H1 (cell line): ENCODE measurements around the gene RPS6KC1.

Experiments used
- BACH1 ChIP-seq: IDR thresholded peaks from 2 replicates; pipeline ENCODE4 v1.6.1; 2012; ENCODE audit warnings: low read length, improper control_type of control experiment
- BRCA1 ChIP-seq: IDR thresholded peaks from 2 replicates; pipeline ENCODE4 v1.6.1; 2012; ENCODE audit warnings: low read depth, low read length, improper control_type of control experiment
- CBX5 ChIP-seq: fragments of 300-800, 300-1000 bp; sonication (generic); IDR thresholded peaks from 2 replicates; pipeline ENCODE4 v1.7.1; 2016; ENCODE audit warnings: antibody characterized with exemption, low read length, low read depth
- EZH2 ChIP-seq: fragments of 200-600 bp; sonication (generic); IDR thresholded peaks from 2 replicates; pipeline ENCODE4 v1.7.1; 2012; ENCODE audit warnings: low read depth, mild to moderate bottlenecking, moderate library complexity, low read length, inconsistent platforms; ENCODE audit not compliant: severe bottlenecking
- KDM5A ChIP-seq: fragments of 200-600 bp; IDR thresholded peaks from 2 replicates; pipeline ENCODE4 v1.7.1; 2012; ENCODE audit warnings: mild to moderate bottlenecking, low read length, inconsistent platforms, mixed read lengths
- POLR2A ChIP-seq, 2 experiments: IDR thresholded peaks; 1 replicate in 1 of 2; 2 replicates in 1 of 2; pipeline ENCODE4 v1.6.1; 2011; ENCODE audit warnings: low read depth in 2 of 2, low read length in 2 of 2, mild to moderate bottlenecking in 2 of 2; ENCODE audit errors: control extremely low read depth in 1 of 2
- POLR2AphosphoS5 ChIP-seq: IDR thresholded peaks from 2 replicates; pipeline ENCODE4 v1.6.1; 2011; ENCODE audit warnings: low read depth, low read length
- SIN3A ChIP-seq, 2 experiments: IDR thresholded peaks in 1 of 2; conservative IDR thresholded peaks in 1 of 2; 2 replicates each; pipeline ENCODE4 v1.6.1; 2011 to 2012; ENCODE audit warnings: low read length in 2 of 2, improper control_type of control experiment in 1 of 2, low read depth in 1 of 2, mild to moderate bottlenecking in 1 of 2
- SP4 ChIP-seq: IDR thresholded peaks from 2 replicates; pipeline ENCODE4 v1.6.1; 2012; ENCODE audit warnings: low read length, inconsistent platforms
- TCF12 ChIP-seq: IDR thresholded peaks from 2 replicates; pipeline ENCODE4 v1.6.1; 2011; ENCODE audit warnings: low read depth, mild to moderate bottlenecking, low read length
- TF ChIP-seq, protein P1 (sequence below): IDR thresholded peaks from 2 replicates; pipeline ENCODE4 v1.6.1; 2012; ENCODE audit warnings: low read length, inconsistent platforms
- TF ChIP-seq, protein P2 (sequence below), 3 experiments: IDR thresholded peaks; 1 replicate in 2 of 3; 2 replicates in 1 of 3; pipeline versions ENCODE4 v1.5.1 to v1.6.1; 2011; ENCODE audit warnings: low read length in 3 of 3, mild to moderate bottlenecking in 3 of 3, inconsistent platforms in 2 of 3, low read depth in 1 of 3, moderate library complexity in 1 of 3; ENCODE audit not compliant: insufficient read depth in 1 of 3; ENCODE audit errors: control extremely low read depth in 1 of 3

DNA sequence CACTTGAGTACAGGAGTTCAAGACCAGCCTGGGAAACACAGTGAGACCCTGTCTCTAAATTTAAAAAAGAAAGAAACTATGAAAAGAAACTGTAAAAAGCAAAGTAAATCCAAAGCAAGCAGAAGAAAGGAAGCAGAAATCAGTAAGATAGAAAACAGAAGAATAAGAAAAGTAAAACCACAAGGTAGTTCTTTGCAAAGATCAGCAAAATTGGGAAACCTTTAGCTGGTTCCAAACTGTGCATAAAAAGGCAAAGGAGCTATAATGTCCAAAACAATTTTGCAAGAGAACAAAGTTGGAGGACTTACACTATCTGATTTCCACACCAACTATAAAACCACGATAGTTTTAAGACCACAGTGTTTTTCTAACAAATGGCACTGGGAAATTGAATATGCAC lies 218.8 kb downstream of the RPS6KC1 start:
- TF ChIP-seq, protein P1, sequence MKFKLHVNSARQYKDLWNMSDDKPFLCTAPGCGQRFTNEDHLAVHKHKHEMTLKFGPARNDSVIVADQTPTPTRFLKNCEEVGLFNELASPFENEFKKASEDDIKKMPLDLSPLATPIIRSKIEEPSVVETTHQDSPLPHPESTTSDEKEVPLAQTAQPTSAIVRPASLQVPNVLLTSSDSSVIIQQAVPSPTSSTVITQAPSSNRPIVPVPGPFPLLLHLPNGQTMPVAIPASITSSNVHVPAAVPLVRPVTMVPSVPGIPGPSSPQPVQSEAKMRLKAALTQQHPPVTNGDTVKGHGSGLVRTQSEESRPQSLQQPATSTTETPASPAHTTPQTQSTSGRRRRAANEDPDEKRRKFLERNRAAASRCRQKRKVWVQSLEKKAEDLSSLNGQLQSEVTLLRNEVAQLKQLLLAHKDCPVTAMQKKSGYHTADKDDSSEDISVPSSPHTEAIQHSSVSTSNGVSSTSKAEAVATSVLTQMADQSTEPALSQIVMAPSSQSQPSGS = no peak
- TF ChIP-seq, protein P2, sequence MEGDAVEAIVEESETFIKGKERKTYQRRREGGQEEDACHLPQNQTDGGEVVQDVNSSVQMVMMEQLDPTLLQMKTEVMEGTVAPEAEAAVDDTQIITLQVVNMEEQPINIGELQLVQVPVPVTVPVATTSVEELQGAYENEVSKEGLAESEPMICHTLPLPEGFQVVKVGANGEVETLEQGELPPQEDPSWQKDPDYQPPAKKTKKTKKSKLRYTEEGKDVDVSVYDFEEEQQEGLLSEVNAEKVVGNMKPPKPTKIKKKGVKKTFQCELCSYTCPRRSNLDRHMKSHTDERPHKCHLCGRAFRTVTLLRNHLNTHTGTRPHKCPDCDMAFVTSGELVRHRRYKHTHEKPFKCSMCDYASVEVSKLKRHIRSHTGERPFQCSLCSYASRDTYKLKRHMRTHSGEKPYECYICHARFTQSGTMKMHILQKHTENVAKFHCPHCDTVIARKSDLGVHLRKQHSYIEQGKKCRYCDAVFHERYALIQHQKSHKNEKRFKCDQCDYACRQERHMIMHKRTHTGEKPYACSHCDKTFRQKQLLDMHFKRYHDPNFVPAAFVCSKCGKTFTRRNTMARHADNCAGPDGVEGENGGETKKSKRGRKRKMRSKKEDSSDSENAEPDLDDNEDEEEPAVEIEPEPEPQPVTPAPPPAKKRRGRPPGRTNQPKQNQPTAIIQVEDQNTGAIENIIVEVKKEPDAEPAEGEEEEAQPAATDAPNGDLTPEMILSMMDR (IDR thresholded peaks at IDR 0.05; ENCODE audit: control extremely low read depth in 1 of 3, insufficient read depth in 1 of 3, low read depth in 1 of 3, low read length in 3 of 3) = no peak
- no peak for TF ChIP-seq BACH1
- TF ChIP-seq SP4 = no peak
- TF ChIP-seq BRCA1 = no peak
- no peak for TF ChIP-seq SIN3A (conservative IDR thresholded peaks at IDR 0.05 in 1 of 2, IDR thresholded peaks at IDR 0.05 in 1 of 2; ENCODE audit: low read depth in 1 of 2, low read length in 2 of 2)
- no peak for TF ChIP-seq CBX5
- no peak for TF ChIP-seq TCF12
- TF ChIP-seq KDM5A = no peak
- TF ChIP-seq POLR2A (IDR thresholded peaks at IDR 0.05; ENCODE audit: control extremely low read depth in 1 of 2, low read depth in 2 of 2, low read length in 2 of 2) = no peak
- TF ChIP-seq POLR2AphosphoS5 = no peak
- no peak for TF ChIP-seq EZH2
